Muscle layer of colon (tissue), 2 donors: ENCODE results near the gene FRYL.

ENCODE experiments used
- H3K27ac ChIP-seq: one replicate; pipeline ENCODE4 v1.7.0; 2013; ENCODE audit warnings: low read depth, mild to moderate bottlenecking, low read length, moderate library complexity
- H3K27me3 ChIP-seq, 2 donors: one replicate each; pipeline ENCODE4 v1.7.0; 2013; ENCODE audit warnings: low read length in 2 of 2, mild to moderate bottlenecking in 2 of 2; ENCODE audit not compliant: insufficient read depth in 2 of 2, control insufficient read depth in 1 of 2
- H3K36me3 ChIP-seq: one replicate; pipeline ENCODE4 v1.7.0; 2013; ENCODE audit warnings: mild to moderate bottlenecking, low read length; ENCODE audit not compliant: insufficient read depth
- H3K4me1 ChIP-seq: one replicate; pipeline ENCODE4 v1.7.0; 2013; ENCODE audit warnings: mild to moderate bottlenecking, low read length; ENCODE audit not compliant: insufficient read depth
- H3K4me3 ChIP-seq, 2 donors: one replicate each; pipeline ENCODE4 v1.7.0; 2013; ENCODE audit warnings: low read length in 2 of 2, low read depth in 1 of 2, mild to moderate bottlenecking in 1 of 2, moderate library complexity in 1 of 2
- H3K9ac ChIP-seq: one replicate; pipeline ENCODE4 v1.7.0; 2013; ENCODE audit warnings: low read length
- H3K9me3 ChIP-seq: one replicate; pipeline ENCODE4 v1.7.0; 2013; ENCODE audit warnings: mild to moderate bottlenecking, low read length
- donor health status: abdominal sarcoma.
- donor health status: Adenocarcinoma of cecum.

FRYL gene

DNA sequence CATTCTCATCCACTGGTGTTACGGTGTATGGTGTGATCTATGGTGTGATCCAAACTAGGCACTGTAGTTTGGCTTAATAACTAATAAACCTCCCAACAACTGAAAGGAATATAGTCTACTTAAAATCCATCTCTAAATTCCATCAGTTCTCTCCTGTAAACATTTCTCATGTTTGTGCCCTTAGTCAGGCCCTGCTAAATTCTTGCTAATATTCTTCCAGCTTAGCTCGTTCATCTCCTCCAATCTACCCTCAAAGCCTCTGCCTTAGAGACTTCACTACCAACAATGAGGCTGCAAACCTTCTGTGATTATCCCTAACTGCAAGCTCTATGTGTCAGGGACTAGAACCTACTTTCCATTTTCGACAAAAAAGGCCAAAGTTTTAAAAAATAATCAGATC is 261.9 kb downstream of the FRYL start:
- Histone ChIP-seq H3K36me3 (peaks cover 48% of the 10 kb centered on the region), H3K27me3 (no peaks in the 10 kb centered on the region), H3K9me3 (no peaks in the 10 kb centered on the region), H3K4me1 (no peaks in the 10 kb centered on the region), H3K9ac (no peak overlapping the region), H3K4me3 (no peak overlapping the region), H3K27ac (no peak overlapping the region)

GRCh38 chr4:48509543-48509942 is 270.5 kb downstream of the FRYL start:
- H3K9me3 ChIP-seq = no peaks in the 10 kb centered on the region
- H3K27me3 ChIP-seq = no peaks in the 10 kb centered on the region
- peaks cover 54% of the 10 kb centered on the region for H3K36me3 ChIP-seq
- H3K4me1 ChIP-seq = no peaks in the 10 kb centered on the region
- H3K4me3 ChIP-seq = no peak overlapping the region
- no peak overlapping the region for H3K9ac ChIP-seq
- no peak overlapping the region for H3K27ac ChIP-seq

DNA sequence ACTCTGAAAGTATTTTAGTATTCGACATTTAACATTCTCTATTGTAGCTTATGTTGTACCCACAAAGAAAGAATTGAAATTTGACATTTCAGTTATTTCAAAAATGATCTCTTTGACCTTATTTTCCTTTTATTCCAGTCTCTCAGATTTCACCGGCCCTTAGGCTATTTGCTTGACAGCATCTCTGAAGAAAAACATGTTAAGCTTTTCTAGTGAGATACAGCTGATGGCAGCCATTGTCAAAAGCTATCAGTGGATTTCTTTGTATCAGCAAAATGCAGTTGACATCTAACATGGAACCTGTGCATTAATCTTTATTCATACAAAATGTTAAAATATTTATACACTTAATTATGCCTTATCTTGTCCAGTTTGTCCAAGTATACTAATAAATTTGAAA is 273.4 kb downstream of the FRYL start:
- Histone ChIP-seq H3K36me3 (peaks cover 32% of the 10 kb centered on the region), H3K27ac (no peak overlapping the region), H3K4me1 (no peaks in the 10 kb centered on the region), H3K27me3 (no peaks in the 10 kb centered on the region), H3K9ac (no peak overlapping the region), H3K9me3 (no peaks in the 10 kb centered on the region), H3K4me3 (no peak overlapping the region)

DNA sequence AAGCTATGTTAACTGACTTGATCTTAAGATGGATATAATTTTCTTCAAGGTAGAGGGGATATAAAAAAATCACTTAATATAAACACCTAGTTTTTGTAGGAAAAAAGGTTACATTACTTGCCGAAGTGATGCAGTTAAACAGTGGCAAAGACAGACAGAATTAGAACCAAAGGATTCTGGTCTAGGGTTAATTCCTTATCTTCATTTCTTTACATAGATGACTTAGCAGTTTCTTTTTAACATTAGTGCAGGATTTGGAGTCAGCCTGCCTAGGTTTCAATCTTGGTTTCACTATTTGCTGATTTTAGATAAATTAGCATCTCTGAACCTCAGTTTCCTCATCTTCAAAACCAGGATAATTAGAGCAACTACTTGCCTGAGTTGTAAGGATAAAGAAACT is 275.7 kb downstream of the FRYL start:
- Histone ChIP-seq H3K4me1 (no peaks in the 10 kb centered on the region), H3K27me3 (no peaks in the 10 kb centered on the region), H3K27ac (no peak overlapping the region), H3K4me3 (no peak overlapping the region), H3K9me3 (no peaks in the 10 kb centered on the region), H3K9ac (no peak overlapping the region), H3K36me3 (peaks cover 24% of the 10 kb centered on the region)

DNA sequence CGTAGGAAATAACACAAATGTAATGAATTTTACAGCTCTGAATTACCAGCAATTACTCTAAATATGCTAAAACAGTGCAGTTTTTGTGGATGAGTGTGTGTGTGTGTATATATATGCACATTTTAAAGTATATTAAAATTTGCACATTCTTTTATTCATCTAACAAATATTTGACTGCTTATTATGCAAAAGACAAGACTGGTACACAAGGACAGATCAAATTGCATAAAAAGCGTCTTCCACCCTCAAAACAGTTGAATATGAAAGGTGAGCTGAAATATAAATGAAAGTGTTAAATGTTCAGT is 276.1 kb downstream of the FRYL start:
- H3K27me3 ChIP-seq = no peaks in the 10 kb centered on the region
- H3K9me3 ChIP-seq = no peaks in the 10 kb centered on the region
- no peak overlapping the region for H3K4me3 ChIP-seq
- H3K27ac ChIP-seq = no peak overlapping the region
- H3K36me3 ChIP-seq = peaks cover 24% of the 10 kb centered on the region
- no peaks in the 10 kb centered on the region for H3K4me1 ChIP-seq
- H3K9ac ChIP-seq = no peak overlapping the region

GRCh38 chr4:48503233-48504025 is 276.6 kb downstream of the FRYL start:
- H3K36me3 ChIP-seq = peaks cover 19% of the 10 kb centered on the region
- no peaks in the 10 kb centered on the region for H3K9me3 ChIP-seq
- H3K9ac ChIP-seq = no peak overlapping the region
- H3K27me3 ChIP-seq = no peaks in the 10 kb centered on the region
- H3K4me1 ChIP-seq = no peaks in the 10 kb centered on the region
- H3K4me3 ChIP-seq = no peak overlapping the region
- no peak overlapping the region for H3K27ac ChIP-seq

DNA sequence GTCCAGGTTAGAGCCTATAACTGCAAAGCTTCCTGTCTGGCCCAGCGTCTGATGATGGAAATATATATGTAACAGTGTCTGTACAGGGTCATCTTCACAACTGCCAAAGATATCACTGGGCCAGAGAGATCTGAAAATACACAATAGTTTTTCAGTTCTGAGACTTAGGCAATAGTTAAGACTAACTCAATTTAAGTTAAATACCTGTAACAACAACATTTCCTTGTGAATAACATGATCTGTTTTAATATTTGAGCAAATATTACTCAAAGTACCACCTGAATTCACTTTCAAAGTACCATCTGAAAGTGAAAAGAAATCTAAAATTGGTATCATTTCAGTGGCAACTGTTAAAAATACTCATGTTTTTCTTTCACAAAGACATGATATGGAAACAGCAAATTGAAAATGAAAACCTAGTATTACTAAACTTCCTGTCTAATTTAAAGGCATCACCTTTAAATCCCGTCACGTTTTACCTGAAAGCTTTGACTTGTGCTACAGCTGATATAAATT is 280.5 kb downstream of the FRYL start:
- Histone ChIP-seq H3K27me3 (no peaks in the 10 kb centered on the region), H3K27ac (no peak overlapping the region), H3K36me3 (peaks cover 11% of the 10 kb centered on the region)

GRCh38 chr4:48498895-48499294 is 281.2 kb downstream of the FRYL start:
- Histone ChIP-seq H3K4me3 (no peak overlapping the region), H3K36me3 (peaks cover 11% of the 10 kb centered on the region), H3K27me3 (no peaks in the 10 kb centered on the region), H3K27ac (no peak overlapping the region), H3K4me1 (no peaks in the 10 kb centered on the region), H3K9ac (no peak overlapping the region), H3K9me3 (no peaks in the 10 kb centered on the region)

More for the DNA sequence above, 280.5 kb downstream of the FRYL start:
- no peak overlapping the region for H3K4me3 ChIP-seq
- no peak overlapping the region for H3K9ac ChIP-seq
- H3K9me3 ChIP-seq = no peaks in the 10 kb centered on the region
- H3K4me1 ChIP-seq = no peaks in the 10 kb centered on the region

- no peak overlapping the region for H3K27ac ChIP-seq
- H3K27me3 ChIP-seq = peaks cover 0 to 11% of the 10 kb centered on the region in 2 donors
- H3K9me3 ChIP-seq = no peaks in the 10 kb centered on the region
- H3K9ac ChIP-seq = no peak overlapping the region
- no peak overlapping the region for H3K4me3 ChIP-seq
- H3K36me3 ChIP-seq = peaks cover 11% of the 10 kb centered on the region
- H3K4me1 ChIP-seq = no peaks in the 10 kb centered on the region
These were observed 284.1 kb downstream of the FRYL start for GRCh38 chr4:48495941-48496340.

DNA sequence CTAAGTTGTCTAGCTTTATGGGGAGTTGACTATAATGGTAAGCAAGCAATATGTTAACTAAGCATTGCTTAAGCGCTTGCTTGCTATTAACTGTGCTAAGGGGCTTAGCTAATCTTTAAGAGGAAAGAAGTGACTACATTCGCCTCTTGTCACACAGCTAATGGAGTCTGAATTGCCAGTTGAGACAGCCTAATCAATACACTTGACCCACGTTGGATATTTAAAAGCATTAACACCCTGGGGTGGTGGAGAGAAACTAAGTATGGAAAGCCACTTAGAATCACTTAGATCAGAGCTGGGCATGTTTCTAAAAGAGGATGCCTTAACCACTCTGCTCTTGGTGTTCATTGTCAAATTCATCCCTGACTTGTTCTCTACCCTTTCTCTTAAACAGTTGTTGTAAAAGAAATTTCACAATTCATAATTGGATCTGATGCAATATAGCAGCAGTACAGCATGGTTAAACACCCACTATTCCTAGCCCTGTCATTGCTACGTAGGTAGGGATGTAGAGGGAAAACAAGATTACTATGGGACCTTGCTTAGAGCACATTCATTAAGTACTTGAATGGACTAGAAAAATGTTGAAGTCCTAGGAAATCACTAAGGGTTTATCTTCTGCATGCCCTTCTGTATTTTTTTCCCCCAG is 286.5 kb downstream of the FRYL start:
- Histone ChIP-seq H3K4me1 (no peaks in the 10 kb centered on the region), H3K27ac (no peak overlapping the region), H3K27me3 (peaks cover 13 to 34% of the 10 kb centered on the region in 2 donors), H3K4me3 (no peak overlapping the region), H3K9me3 (no peaks in the 10 kb centered on the region), H3K36me3 (no peaks in the 10 kb centered on the region), H3K9ac (no peak overlapping the region)

GRCh38 chr4:48491514-48492176 is 288.4 kb downstream of the FRYL start:
- Histone ChIP-seq H3K9me3 (no peaks in the 10 kb centered on the region), H3K27ac (no peak overlapping the region), H3K27me3 (peaks cover 20 to 42% of the 10 kb centered on the region in 2 donors), H3K36me3 (no peaks in the 10 kb centered on the region), H3K9ac (no peak overlapping the region), H3K4me3 (no peak overlapping the region), H3K4me1 (no peaks in the 10 kb centered on the region)
